ENCODE measurements around the gene PMF1.
A peak's percentile ranks its signal among the peaks of the same experiment; 100 is the strongest.

PMF1 gene

DNA sequence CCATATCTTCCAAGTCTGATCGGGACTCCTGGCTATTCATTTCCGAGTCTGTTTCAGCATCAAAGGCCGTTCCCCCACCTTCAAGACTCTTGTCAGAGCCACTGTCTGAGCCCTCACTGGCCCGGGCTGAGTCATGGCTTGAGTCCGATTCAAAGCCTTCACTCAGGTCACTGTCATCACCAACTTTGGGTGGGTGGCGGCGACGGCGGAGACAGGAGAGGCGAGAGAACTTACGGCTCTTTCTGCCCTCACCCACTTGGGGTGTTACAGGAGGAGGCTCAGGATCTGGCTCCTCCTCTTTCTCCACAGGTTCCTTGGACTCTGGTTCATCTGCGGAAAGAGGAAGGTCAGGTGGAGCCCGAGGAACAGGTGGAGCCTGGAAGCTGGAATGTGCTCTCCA is 53.2 kb downstream of the PMF1 start:
- no peak for DNase-seq (ENCODE audit: low read depth)

DNA sequence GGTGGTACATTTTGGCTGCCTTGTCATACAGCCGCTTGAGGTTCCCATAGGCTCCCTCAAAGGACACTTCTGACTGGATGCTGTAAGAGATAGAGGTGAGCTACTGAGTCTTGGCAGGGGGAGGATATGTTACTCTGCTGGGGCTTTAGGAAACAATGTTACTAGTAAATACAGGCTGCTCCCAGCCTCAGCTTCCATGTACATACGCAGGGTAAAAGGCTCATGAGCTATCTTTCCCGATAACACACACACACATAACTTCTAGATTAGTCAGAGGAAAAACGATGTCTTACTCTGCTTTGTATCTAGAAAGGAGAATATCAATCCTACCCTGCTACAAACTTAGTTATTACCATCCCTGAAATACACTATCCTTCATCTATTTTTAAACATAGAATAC is 55.5 kb downstream of the PMF1 start:
- no peak overlapping the region for H3K4me3 ChIP-seq (ENCODE audit: low read depth, low read length)
- DNase-seq (ENCODE audit: low read depth), result no peak
- TF ChIP-seq, protein P1, sequence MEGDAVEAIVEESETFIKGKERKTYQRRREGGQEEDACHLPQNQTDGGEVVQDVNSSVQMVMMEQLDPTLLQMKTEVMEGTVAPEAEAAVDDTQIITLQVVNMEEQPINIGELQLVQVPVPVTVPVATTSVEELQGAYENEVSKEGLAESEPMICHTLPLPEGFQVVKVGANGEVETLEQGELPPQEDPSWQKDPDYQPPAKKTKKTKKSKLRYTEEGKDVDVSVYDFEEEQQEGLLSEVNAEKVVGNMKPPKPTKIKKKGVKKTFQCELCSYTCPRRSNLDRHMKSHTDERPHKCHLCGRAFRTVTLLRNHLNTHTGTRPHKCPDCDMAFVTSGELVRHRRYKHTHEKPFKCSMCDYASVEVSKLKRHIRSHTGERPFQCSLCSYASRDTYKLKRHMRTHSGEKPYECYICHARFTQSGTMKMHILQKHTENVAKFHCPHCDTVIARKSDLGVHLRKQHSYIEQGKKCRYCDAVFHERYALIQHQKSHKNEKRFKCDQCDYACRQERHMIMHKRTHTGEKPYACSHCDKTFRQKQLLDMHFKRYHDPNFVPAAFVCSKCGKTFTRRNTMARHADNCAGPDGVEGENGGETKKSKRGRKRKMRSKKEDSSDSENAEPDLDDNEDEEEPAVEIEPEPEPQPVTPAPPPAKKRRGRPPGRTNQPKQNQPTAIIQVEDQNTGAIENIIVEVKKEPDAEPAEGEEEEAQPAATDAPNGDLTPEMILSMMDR (IDR thresholded peaks at IDR 0.05; ENCODE audit: low read depth, low read length, missing control alignments), result no peak

More for the DNA sequence above, 53.2 kb downstream of the PMF1 start:
- TF ChIP-seq, protein P1 (IDR thresholded peaks at IDR 0.05; ENCODE audit: low read depth, low read length, missing control alignments), result no peak
- no peak overlapping the region for H3K4me3 ChIP-seq (ENCODE audit: low read depth, low read length)

DNA sequence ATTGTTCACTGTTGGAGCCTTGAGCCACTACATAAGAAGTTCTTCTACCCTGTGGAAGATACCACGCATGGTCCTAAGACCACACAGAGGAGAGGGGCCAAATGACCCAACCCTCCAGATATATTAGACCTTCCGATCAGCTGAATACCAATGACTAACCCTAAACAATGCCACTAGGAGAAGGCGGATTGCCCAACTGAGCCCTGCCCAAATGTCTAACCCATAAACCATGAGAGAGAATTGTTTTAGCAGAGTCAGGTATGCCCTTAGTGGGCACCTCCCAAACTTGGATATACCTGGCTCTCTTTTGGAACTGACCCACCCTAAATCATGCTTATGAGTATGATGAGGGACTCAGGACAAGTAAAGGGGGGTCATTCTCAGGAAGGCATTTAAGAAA is 57.5 kb downstream of the PMF1 start:
- TF ChIP-seq, protein P1 (IDR thresholded peaks at IDR 0.05; ENCODE audit: low read depth, low read length, missing control alignments), result no peak
- H3K4me3 ChIP-seq (ENCODE audit: low read depth, low read length), result no peak overlapping the region

DNA sequence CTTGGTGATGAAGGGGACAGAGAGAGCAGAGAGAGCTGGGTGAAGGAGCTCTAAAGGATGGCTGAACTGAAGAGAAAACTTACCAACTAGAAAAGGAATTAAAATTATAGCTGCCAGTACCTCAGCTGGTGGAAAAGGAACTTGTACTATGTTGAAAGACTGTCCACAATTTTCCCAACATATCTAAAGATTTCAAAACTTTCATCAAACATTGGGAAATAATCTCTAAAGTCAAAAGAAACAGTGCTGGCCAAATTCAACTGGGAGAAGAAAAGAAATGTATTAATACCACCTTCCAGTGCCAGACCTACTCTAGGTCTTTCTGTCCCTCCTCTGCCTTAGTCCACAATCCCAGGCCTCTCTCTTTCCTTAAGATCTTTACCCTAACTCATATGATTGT is 63.7 kb downstream of the PMF1 start:
- TF ChIP-seq, protein P1 (IDR thresholded peaks at IDR 0.05; ENCODE audit: low read depth, low read length, missing control alignments), result no peak
- no peak overlapping the region for H3K4me3 ChIP-seq (ENCODE audit: low read depth, low read length)
- no peak for DNase-seq (ENCODE audit: low read depth)

More for the DNA sequence above, 57.5 kb downstream of the PMF1 start:
- no peak for DNase-seq (ENCODE audit: low read depth)

DNA sequence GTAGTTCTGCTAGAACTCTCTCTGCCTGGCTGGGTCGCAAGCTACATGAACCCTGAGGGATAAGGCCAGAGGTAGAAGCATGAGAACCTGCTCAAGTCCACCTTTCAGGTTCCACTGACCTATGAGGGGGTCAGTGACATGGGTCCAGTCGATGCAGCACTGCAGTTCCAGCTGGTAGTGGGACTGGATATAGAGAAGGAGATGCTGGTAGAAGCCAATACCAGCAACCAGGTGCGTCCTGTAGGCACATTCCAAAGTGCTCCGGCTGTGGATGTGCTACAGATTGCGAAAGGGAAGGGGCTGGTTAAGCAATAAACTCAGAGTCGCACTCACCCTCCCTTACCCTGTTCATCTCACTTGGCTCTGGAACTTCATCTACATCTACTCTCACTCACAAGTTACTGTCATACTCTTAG is 64.2 kb downstream of the PMF1 start:
- no peak overlapping the region for H3K4me3 ChIP-seq (ENCODE audit: low read depth, low read length)
- DNase-seq (ENCODE audit: low read depth), result no peak
- TF ChIP-seq, protein P1 (IDR thresholded peaks at IDR 0.05; ENCODE audit: low read depth, low read length, missing control alignments), result no peak

DNA sequence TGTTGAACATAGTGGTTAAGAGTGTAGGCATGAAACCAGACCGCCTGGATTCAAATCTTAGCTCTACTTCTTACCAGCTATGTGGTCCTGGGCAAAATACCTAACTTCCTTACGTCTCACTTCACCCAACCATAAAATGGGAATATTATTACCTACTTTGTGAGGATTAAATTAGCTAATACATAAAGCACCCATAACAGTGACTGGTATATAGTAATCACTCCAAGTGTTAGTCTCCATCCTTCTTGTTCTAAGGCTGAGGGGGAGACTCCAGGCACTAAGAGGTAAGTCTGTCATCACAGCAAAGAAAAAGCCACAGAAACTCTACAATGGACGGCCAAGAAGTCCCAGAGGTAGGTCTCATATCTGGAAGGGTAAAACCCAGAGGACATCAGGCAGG is 67.0 kb downstream of the PMF1 start:
- no peak for DNase-seq (ENCODE audit: low read depth)
- TF ChIP-seq, protein P1 (IDR thresholded peaks at IDR 0.05; ENCODE audit: low read depth, low read length, missing control alignments), result no peak
- H3K4me3 ChIP-seq (ENCODE audit: low read depth, low read length), result no peak overlapping the region

DNA sequence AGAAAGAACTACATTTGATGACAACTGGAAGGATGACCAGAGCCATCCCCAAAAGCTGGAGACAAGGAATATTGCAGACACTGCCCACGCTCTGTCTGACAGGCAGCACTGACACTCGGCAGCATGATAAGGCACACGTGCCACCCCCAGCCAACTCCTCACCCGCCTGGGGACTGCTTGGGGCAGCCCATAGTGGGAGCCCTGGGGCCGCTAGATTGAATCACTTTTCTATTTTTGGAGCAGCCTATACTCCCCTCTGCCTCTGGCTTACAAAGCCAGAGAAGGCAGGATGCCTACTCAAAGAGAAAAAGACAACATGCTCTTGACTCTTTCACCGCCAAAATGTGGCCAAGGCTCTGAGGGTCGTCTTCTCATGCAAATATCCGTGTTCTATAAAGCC is 68.5 kb downstream of the PMF1 start:
- H3K4me3 ChIP-seq (ENCODE audit: low read depth, low read length), result peak overlapping the region; percentile 97
- TF ChIP-seq, protein P1 (IDR thresholded peaks at IDR 0.05; ENCODE audit: low read depth, low read length, missing control alignments), result no peak
- no peak for DNase-seq (ENCODE audit: low read depth)

Data from GM12864 (cell line).